ENCODE measurements around the gene RPL10.

The RPL10 gene

DNA sequence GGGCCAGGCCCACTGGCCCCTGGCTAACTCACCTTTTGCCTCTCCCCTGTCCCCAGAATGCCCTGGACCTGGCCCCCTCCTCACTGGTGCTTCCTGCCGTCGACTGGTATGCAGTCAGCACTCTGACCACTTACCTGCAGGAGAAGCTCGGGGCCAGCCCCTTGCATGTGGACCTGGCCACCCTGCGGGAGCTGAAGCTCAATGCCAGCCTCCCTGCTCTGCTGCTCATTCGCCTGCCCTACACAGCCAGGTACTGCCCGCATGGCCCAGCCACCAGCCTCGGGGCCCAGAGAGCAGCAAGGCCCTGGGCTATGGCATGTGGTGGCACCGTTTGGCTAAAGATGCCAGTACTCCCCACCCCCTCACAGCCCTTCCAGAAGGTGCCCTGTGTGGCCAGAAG, 34.0 kb downstream of the RPL10 start:
- no peak for DNase-seq

DNA sequence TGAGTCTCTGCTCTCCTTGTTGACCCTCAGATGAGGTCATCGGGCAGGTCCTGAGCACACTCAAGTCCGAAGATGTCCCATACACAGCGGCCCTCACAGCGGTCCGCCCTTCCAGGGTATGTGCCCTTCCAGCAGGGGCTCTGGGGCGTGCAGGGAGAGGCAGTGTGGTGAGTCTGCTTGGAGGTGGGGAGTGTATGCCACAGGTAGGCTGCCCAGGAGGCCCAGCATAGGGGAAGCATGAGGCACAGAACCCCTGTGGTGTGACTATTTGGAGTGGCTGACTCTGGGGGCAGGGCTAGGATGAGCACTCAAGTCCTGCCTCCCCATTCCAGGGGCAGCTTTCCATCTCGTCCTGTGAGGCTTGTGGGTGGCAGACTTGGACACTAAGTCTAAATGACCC, 35.4 kb downstream of the RPL10 start:
- DNase-seq: no peak

DNA sequence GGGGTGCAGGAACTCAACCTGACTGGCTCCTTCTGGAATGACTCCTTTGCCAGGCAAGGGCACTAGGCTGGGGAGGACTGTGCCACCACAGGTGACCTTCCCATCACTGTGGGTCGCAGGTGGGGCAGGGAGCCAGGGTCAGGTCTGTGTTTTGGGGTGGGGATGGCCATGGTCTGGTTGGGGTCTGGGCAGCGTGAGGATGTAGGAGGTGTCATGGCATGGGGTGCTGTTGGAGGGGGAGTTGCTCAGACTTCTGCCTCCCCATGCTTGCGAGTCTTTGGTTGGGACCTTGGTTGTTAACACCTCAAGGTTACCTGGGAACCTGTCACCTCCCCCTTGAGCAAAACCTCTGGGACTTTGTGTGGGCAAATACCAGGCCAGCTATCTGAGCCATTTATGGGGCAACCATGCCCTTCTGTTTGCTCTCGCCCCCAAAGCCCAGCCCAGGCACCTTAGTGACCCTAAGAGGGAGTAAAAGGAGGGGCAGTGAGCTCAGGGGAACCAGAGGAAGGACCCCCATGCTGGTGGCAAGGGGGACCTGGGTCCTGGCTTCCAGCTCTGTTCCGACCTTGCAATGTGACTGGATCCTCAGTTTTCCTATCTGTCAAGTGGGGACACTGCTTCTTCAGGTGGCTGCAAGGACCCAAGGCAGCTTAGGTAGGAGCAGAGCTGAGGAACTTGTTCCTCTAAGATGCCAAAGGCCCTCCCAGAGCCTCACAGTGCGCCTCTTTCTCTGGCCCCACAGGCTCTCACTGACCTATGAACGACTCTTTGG, 36.4 kb downstream of the RPL10 start:
- DNase-seq: no peak

DNA sequence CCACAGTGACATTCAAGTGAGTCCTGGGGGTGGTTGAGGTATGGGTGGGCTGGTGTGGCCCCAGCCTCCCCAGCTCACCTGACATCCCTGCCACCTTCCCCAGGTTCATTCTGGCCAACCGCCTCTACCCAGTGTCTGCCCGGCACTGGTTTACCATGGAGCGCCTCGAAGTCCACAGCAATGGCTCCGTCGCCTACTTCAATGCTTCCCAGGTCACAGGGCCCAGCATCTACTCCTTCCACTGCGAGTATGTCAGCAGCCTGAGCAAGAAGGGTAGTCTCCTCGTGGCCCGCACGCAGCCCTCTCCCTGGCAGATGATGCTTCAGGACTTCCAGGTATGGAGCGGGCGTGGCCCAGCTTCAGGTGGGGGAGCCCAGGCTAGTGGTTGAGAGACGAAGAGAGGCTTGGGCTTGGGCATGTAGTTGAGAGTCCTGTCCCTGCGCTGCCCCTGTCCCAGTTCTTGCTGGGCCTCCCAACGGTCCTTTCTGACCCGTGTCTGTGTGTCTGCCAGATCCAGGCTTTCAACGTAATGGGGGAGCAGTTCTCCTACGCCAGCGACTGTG, 37.1 kb downstream of the RPL10 start:
- no peak for DNase-seq

DNA sequence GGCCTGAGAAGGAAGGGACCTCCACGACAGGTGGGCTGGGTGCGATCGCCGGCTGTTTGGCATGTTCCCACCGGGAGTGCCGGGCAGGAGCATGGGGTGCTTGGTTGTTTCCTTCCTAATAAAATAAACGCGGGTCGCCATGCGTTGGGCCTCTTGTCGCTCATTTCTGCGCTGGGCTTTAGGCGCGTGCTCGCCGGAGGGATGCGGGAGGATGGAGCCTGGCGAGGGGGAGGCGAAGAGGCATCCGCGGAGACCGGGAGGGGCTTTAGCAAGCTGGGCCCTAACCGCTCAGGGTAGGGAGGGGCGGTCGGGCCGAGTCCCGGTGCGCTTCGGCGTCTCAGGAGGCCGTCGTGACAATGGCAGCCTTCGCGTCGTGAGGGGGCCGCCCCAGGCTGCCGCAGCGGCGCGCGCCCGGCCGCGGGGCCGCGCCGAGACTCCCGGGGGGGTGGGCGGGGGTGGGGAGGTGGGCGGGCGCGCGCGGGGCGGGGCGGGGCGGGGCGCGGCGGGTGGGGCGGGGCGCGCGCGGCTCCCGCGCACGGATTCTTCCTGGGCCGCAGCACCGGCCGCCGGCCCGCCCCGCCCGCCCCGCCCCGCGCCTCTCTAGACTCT, 38.3 kb downstream of the RPL10 start:
- peak; percentile 44 to 81 (median 63) for DNase-seq

DNA sequence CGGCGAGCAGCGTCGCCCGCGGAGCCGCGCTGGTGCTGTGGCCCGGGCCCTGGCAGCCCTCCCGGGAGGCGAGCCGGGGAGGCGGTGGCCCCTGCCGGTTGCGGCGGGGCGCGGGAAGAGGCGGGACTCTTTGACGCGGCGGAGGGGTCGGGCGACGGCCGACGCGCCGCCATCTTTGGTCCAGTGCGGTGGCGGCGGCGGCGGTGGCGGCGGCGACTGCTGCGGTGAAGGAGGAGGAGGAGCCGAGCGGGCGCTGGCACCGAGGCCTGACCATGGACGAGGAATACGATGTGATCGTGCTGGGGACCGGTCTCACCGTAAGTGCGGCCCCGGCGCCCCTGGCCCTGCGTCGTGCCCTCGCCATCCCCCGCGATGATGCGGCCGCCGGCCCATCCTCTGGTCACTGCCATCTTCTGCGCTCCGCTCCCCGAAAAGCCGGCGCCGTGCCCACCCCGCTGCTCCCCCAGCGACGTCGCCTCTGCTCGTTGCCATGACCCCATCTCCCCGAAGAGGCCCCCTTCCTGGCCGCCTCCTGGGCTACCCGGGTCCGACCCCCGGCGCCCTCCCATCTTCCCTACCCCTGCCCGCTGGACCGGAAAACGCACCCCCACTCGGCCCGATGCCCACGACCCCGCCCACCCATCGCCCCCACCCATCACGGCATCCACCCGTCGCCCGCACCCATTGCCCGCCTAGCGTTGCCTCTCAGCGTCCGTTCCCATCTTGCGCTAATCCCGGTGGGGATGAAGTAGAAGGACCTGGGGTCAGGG, 39.0 kb downstream of the RPL10 start, which contains the start of gene GDI1:
Gene GDI1 (plus strand): TSS at position 172 of the 770 bp plus-strand sequence. CDS start 101 bp downstream, at position 273.
- peak; percentile 42 to 76 (median 60) for DNase-seq

DNA sequence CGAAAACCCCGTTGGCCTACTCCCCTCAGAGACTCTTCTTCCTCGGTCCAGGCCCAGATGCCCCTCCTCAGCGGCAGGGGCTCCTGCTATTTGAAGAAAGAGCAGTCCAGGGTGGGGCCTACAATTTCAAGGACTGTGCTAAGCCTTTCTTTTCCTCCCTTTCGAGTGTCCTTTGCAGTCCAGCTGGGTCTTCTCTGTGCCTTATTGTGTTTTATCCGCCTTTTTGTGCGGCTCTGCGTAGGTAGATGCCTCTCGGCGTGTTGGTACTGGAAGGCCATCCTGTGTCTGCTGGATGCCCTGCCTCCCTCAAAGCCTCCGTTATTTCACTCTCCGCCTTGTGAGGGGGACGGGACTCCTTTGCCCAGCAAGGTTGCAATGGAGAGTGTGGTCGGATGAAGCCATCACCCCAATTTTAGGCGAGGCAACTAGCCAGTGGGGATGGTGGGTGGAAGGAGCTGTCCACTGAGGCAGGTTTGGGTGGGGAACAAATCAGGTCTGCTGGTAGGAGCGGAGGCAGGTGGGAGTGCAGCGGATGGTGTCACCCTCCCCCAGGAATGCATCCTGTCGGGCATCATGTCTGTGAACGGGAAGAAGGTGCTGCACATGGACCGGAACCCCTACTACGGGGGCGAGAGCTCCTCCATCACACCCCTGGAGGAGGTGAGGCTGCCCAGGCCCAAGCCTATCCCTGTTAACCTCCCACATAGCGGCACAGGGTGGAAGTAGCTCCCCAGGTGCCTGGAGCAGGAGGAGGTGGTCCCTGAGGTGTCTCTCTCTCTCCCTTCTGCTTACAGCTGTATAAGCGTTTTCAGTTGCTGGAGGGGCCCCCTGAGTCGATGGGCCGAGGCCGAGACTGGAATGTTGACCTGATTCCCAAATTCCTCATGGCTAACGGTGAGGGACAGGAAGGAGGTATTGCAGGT, 40.1 kb downstream of the RPL10 start:
- peak in 1 of 3 donors; percentile 8 for DNase-seq

DNA sequence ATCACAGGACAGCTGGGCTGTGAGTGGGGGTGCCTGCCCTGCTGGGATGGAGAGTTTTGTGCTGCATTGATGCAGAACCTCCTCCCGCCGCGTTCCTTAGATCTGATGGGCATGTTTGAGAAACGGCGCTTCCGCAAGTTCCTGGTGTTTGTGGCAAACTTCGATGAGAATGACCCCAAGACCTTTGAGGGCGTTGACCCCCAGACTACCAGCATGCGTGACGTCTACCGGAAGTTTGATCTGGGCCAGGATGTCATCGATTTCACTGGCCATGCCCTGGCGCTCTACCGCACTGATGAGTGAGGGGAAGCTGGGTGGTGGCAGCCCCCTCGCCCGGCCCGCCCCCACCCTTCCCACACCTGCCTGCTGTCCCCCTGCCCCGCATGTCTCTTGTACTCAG, 41.7 kb downstream of the RPL10 start:
- DNase-seq: no peak

DNA sequence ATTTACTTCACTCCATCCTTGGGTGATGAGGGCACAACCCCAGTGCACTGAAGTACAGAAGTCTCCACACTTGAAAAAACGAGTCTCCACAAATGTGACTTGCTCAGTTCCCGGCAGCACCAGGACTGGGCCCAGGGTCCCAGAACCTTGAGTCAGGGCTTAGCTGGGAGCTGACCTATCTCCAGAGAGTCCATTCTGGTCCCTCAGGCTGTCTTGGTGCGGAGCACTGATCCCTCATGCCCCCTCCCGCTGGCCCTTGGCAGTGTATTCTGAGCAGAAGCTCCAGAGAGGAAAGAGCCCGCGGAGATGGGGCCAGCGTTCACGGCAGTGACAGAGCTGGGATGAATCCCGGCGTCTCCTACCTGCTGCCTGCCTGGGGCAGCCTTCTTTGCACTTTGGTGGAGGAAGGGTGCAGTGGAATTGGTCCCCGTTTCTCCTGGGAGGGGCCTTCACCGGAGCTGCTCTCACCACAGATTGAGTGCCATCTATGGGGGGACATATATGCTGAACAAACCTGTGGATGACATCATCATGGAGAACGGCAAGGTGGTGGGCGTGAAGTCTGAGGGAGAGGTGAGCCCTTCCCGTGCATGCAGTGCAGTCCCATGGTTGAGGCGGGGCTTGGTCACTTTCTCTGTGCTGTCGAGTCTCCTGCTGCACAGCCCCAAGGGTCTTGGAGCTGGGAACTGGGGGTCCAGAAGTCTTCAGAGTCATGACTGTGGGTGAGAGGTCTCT, 42.6 kb downstream of the RPL10 start:
- DNase-seq: no peak

DNA sequence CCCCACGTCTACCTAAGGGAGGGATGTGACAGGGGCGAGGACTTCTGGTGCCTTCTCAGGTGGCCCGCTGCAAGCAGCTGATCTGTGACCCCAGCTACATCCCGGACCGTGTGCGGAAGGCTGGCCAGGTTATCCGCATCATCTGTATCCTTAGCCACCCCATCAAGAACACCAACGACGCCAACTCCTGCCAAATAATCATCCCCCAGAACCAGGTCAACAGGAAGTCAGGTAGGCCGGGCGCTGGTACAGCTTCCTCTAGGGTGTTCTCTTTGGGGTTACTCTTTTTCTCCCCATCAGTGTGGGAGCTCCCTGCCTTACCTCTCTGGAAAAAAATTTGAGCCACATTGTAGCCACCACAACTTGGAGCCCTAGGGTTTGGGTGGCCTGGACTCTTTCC, 43.4 kb downstream of the RPL10 start:
- DNase-seq: no peak

DNA sequence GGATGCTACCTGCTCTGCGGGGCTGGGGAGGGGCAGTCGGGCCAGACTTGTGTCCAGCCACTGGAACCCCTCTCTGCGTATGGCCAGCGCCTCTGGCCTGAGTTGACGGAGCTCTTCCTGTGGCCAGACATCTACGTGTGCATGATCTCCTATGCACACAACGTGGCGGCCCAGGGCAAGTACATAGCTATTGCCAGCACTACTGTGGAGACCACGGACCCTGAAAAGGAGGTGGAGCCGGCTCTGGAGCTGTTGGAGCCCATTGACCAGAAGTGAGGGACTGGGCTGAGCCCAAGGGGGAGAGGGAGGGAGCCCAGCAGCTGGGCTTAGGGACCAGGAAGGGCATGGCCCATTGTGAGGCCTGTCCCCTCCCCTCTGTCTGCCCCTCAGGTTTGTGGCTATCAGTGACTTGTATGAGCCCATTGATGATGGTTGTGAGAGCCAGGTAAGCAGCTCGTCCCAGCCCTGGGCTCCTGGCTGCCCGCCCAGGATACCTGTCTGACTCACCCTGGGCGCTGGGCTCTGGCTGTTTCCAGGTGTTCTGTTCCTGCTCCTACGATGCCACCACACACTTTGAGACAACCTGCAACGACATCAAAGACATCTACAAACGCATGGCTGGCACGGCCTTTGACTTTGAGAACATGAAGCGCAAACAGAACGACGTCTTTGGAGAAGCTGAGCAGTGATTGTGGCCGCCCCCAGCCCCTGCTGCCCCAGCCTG, 44.0 kb downstream of the RPL10 start:
- DNase-seq: no peak

DNA sequence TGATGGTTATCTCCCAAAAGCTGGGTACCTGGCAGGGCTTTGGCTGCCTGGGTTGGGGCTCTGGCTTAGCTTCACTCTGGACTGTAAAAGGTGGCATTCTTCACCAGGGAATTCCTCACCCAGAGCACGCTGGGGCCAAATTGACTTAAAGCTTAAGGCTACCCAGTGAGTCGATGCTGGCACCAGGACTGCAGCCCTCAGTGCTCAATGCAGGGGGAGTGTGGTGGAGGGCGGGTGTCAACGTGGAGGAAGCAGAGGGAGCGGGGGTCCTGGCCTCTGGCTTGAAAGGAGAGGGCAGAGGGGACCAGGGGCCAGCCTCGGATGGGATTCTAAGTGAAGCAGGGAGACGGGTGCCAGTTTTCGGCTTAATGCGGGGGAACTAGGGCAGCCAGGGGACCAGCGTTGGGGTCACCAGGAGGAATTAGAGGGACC, 45.3 kb downstream of the RPL10 start:
- no peak for DNase-seq

DNA sequence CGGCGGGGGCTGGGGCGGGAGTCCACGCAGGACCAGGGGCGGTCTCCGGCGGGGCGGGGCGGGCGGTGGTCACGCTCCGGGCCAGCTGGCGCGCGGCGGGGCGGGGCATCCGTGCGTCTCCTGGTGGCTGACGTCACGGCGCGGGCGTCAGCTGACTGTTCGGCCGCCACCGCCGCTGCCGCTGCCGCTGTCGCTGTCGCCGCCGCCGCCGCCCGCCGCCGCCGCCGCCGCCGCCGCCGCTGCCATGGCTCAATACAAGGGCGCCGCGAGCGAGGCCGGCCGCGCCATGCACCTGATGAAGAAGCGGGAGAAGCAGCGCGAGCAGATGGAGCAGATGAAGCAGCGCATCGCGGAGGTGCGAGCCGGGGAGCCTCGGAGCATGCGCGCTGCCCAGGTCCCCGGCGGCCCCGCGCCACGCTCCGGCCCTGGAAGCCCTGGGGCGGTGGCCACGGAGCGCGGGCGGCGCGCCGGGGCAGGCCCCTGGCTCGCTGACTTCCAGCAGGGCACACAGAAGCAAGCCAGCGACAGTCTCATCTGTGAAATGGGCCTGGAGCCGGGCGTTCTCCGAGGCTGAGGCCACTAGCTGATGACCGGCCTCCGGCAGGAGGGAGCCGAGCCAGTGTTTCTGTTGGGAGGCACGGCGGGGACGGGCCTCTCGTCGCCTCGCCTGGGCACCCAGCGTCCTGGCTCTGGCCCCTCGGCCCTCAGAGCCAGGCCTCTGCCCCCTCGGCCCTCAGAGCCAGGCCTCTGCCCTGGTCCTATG, 46.0 kb downstream of the RPL10 start, which contains the start of gene FAM50A:
Gene FAM50A (plus strand): TSS at position 150 of the 763 bp plus-strand sequence. CDS start 95 bp downstream, at position 245.
- DNase-seq: peak; percentile 76 to 93 (median 87)

DNA sequence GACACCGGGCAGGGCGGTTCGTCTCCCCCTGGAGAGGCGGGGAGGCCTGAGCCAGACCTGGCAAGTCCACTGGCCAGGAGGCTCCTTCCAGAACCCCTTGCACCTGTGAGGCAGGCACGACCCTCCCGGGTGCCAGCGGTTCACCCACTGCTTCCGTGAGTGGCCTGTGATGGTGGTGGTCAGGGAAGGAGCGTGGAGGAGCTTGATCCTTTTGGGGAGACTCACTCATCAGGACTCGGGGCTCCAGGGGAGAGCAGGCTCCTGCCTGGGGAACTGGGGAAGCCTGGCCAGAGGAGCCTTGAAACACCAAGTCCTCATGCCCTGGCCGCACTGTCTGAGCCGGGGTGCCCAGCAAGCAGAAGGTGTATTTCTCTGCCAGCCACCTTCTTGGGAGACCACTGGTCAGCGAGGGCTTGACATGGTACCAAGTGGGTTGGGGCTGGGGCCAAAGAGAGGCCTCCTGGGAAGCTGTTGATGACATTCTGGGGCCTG, 46.6 kb downstream of the RPL10 start:
- DNase-seq: no peak

DNA sequence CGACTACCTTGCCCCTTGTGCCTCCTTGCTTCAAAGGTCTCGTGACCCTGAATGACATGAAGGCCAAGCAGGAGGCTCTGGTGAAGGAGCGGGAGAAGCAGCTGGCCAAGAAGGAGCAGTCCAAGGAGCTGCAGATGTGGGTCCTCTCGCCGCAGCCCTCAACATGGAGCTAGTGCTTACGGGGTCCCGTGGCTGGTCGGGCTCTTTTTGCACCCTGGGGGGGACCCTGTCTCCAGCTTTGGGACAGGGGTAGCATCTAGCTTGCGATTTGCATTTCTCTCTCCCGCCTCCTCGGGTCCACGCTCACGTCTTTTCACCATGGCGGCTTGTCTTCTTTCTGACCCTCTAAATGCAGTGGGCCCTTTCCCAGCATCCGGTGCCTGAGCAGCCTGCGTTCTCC, 47.6 kb downstream of the RPL10 start:
- no peak for DNase-seq

DNA sequence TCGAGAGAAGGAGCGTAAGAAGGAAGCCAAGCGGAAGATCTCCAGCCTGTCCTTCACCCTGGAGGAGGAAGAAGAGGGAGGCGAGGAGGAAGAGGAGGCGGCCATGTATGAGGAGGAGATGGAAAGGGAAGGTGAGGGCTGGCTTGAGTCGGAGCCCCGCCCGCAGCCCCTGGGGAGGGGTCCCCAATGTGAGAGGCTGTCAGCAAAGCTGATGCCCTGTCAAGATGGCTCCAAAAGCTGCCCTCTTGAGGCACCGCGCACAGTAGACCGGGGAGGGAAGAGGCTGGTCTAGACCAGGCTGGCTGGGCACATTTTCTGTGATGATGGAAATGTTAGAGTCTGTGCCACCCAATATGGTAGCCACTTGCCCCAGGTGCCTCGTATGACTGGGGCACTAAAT, 48.3 kb downstream of the RPL10 start:
- DNase-seq: no peak

DNA sequence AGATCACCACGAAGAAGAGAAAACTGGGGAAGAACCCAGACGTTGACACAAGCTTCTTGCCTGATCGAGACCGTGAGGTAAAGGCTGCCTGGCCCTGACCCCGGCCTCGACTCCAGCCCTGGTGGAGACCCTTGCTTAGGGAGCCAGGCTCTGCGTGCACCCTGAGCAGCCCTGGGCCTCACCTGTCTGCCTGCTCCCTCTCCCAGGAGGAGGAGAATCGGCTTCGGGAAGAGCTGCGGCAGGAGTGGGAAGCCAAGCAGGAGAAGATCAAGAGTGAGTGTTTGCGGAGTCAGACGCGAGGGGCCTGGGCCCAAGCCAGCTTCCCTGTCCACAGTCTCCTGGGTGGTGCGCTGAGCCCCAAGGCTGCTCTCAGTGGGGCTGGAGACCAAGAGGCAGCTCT, 50.3 kb downstream of the RPL10 start:
- no peak for DNase-seq

DNA sequence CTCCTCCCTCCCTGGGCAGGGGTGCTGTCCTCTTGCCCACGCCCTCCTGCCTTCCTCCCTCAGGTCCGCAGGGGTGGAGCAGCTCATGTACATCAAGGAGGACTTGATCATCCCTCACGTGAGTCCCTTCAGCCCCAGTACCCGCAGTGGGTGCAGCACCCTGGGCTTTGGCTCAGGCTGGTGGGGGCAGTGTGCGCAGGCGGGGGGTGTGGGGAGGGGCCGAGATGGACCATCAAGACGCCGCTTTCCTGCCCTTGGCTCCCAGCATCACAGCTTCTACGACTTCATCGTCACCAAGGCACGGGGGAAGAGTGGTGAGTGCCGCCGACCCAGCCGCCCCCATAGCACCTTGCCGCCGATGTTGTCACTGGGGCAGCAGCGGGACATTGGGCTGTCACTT, 51.4 kb downstream of the RPL10 start:
- no peak for DNase-seq

DNA sequence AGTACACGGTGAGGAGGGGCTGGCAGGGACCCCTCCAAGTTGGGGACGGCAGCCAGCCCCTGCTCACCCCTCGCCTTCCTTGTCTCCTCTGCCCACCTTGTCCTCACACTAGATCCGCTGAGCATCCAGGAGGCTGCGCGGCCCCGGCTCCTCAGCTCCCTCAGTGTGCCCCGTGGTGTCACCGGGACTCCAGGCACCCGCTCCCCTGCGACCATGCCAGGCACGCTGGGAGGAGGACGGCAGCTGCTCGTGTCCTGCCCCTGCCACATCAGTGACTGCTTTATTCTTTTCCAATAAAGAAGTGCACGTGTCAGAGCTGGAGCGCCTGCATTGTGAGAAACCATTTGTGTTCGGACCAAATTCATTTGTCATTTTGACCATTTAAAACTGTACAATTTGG, 52.1 kb downstream of the RPL10 start:
- no peak for DNase-seq

All from suppressor macrophage treated with lipopolysaccharide for 1 hour (primary cell).